ENCODE measurements around the gene TKTL1.
"Not testable (repeated sequence)": the region's sequence is repeated elsewhere in the genome, so short reads cannot be mapped to it uniquely, and the experiment has no call there.

The TKTL1 gene

GRCh38 chrX:154309041-154309775 is 13.6 kb downstream of the TKTL1 start:
- in situ Hi-C loops (cut with HindIII; ENCODE audit: low sequenced_read_pairs): no loop called here

GRCh38 chrX:154310616-154311536 is 15.3 kb downstream of the TKTL1 start:
- in situ Hi-C loops (cut with HindIII; ENCODE audit: low sequenced_read_pairs): no loop called here

- in situ Hi-C loops (cut with HindIII; ENCODE audit: low sequenced_read_pairs): no loop called here
Measured at GRCh38 chrX:154312116-154312515, 16.5 kb downstream of the TKTL1 start.

GRCh38 chrX:154313147-154313546 is 17.6 kb downstream of the TKTL1 start:
- in situ Hi-C loops (cut with HindIII; ENCODE audit: low sequenced_read_pairs): no loop called here

GRCh38 chrX:154315416-154315815 is 19.8 kb downstream of the TKTL1 start:
- in situ Hi-C loops (cut with HindIII; ENCODE audit: low sequenced_read_pairs): no loop called here

- in situ Hi-C loops (cut with HindIII; ENCODE audit: low sequenced_read_pairs): no loop called here
Measured at GRCh38 chrX:154317391-154317995, 21.9 kb downstream of the TKTL1 start.

- in situ Hi-C loops (cut with HindIII; ENCODE audit: low sequenced_read_pairs): no loop called here
Measured at GRCh38 chrX:154320406-154320805, 24.8 kb downstream of the TKTL1 start.

- in situ Hi-C loops (cut with HindIII; ENCODE audit: low sequenced_read_pairs): no loop called here
Measured at GRCh38 chrX:154321152-154321551, 25.6 kb downstream of the TKTL1 start.

- in situ Hi-C loops (cut with HindIII; ENCODE audit: low sequenced_read_pairs): no loop called here
Measured at GRCh38 chrX:154321594-154321993, 26.0 kb downstream of the TKTL1 start.

- in situ Hi-C loops (cut with HindIII; ENCODE audit: low sequenced_read_pairs): no loop called here
Measured at GRCh38 chrX:154322890-154323289, 27.3 kb downstream of the TKTL1 start.

GRCh38 chrX:154323537-154323936 is 27.9 kb downstream of the TKTL1 start:
- in situ Hi-C loops (cut with HindIII; ENCODE audit: low sequenced_read_pairs): no loop called here

- in situ Hi-C loops (cut with HindIII; ENCODE audit: low sequenced_read_pairs): no loop called here
Measured at GRCh38 chrX:154325541-154325940, 29.9 kb downstream of the TKTL1 start.

- in situ Hi-C loops (cut with HindIII; ENCODE audit: low sequenced_read_pairs): no loop called here
Measured at GRCh38 chrX:154327038-154327820, 31.6 kb downstream of the TKTL1 start.

GRCh38 chrX:154328646-154329045 is 33.1 kb downstream of the TKTL1 start:
- in situ Hi-C loops (cut with HindIII; ENCODE audit: low sequenced_read_pairs): no loop called here

GRCh38 chrX:154329294-154329693 is 33.7 kb downstream of the TKTL1 start:
- in situ Hi-C loops (cut with HindIII; ENCODE audit: low sequenced_read_pairs): no loop called here

- in situ Hi-C loops (cut with HindIII; ENCODE audit: low sequenced_read_pairs): no loop called here
Measured at GRCh38 chrX:154332561-154332960, 37.0 kb downstream of the TKTL1 start.

GRCh38 chrX:154333116-154333515 is 37.5 kb downstream of the TKTL1 start:
- in situ Hi-C loops (cut with HindIII; ENCODE audit: low sequenced_read_pairs): no loop called here

- in situ Hi-C loops (cut with HindIII; ENCODE audit: low sequenced_read_pairs): no loop called here
Measured at GRCh38 chrX:154333837-154334271, 38.3 kb downstream of the TKTL1 start.

GRCh38 chrX:154334496-154334895 is 38.9 kb downstream of the TKTL1 start:
- in situ Hi-C loops (cut with HindIII; ENCODE audit: low sequenced_read_pairs): no loop called here

- in situ Hi-C loops (cut with HindIII; ENCODE audit: low sequenced_read_pairs): not testable (repeated sequence)
Measured at GRCh38 chrX:154341399-154342298, 46.1 kb downstream of the TKTL1 start.
